Neural cell (in vitro differentiated cells): ENCODE measurements around the gene NOG.

Source experiments
- CTCF ChIP-seq: fragments of 450-650 bp; IDR thresholded peaks from 2 replicates; pipeline ENCODE4 v1.5.1; 2014; ENCODE audit warnings: antibody characterized with exemption, mild to moderate bottlenecking, moderate library complexity; ENCODE audit not compliant: poor library complexity, severe bottlenecking
- EP300 ChIP-seq: fragments of 450-650 bp; conservative IDR thresholded peaks from 2 replicates; pipeline ENCODE4 v1.6.1; 2014; ENCODE audit warnings: antibody characterized with exemption, mild to moderate bottlenecking, moderate library complexity; ENCODE audit not compliant: poor library complexity, severe bottlenecking
- EZH2 ChIP-seq: fragments of 200-600, 300-800 bp; shearing (Covaris generic), sonication (generic); IDR thresholded peaks from 2 replicates; pipeline ENCODE4 v1.6.1; 2014; ENCODE audit warnings: antibody characterized with exemption, low read length, borderline replicate concordance, mild to moderate bottlenecking; ENCODE audit not compliant: insufficient read depth, poor library complexity, severe bottlenecking
- POLR2AphosphoS5 ChIP-seq: IDR thresholded peaks from 2 replicates; pipeline ENCODE4 v1.6.1; 2012
- REST ChIP-seq: IDR thresholded peaks from 2 replicates; pipeline ENCODE4 v1.6.1; 2012; ENCODE audit warnings: borderline replicate concordance
- SMC3 ChIP-seq: fragments of 450-650 bp; conservative IDR thresholded peaks from 2 replicates; pipeline ENCODE4 v1.6.1; 2014; ENCODE audit warnings: antibody characterized with exemption, mild to moderate bottlenecking, moderate library complexity; ENCODE audit not compliant: poor library complexity
- TAF1 ChIP-seq: IDR thresholded peaks from 2 replicates; pipeline ENCODE4 v1.6.1; 2012; ENCODE audit warnings: low read depth

- TF ChIP-seq SMC3 (no peak), CTCF (no peak), EZH2 (no peak), REST (no peak), POLR2AphosphoS5 (no peak), EP300 (no peak), TAF1 (no peak)
These were observed 11.6 kb upstream of the NOG start for GRCh38 chr17:56581635-56582627.
